Hematopoietic multipotent progenitor cell (in vitro differentiated cells): ENCODE data around the gene SASH1. TPM values are rescaled to one million over a fixed set of nuclear protein-coding genes. Genes with fewer than 3 reads are reported as not detected.

ENCODE experiments used
- DNase-seq, 3 donors: peaks; one replicate each; pipeline ENCODE4 v3.0.0-alpha.2; 2011 to 2015; ENCODE audit warnings: low read depth in 2 of 3, low spot score in 2 of 3
- total RNA-seq: library from RNA; depleted of rRNA; stranded (reverse); fragments of >200 nt; gene quantifications from one replicate; pipeline ENCODE4 v1.2.3, GENCODE V29; 2012

The SASH1 gene
- total RNA-seq, 1 donor: 0.27 TPM

DNA sequence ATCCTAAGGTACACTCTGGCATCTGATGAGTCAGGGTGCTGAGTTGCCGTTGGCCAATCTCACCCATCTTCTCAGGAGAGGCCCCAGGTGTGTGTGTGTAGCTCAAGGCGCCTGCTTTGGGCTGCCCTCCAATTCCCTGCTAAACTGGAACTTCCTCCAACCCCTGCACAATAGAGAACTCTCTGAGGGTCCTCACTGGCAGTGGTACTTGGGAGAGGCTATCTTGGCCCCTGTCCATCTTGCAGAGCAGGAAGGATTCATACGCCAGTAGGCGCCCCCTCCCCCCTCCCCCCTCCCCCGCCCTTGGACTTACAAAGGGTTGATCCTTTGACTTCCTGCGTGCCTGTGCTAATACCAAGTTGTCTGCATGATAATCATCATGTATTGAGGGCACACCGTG, 173.6 kb downstream of the SASH1 start:
- DNase-seq: no peak

- DNase-seq: no peak
These were observed 174.0 kb downstream of the SASH1 start for GRCh38 chr6:148516617-148517016.

DNA sequence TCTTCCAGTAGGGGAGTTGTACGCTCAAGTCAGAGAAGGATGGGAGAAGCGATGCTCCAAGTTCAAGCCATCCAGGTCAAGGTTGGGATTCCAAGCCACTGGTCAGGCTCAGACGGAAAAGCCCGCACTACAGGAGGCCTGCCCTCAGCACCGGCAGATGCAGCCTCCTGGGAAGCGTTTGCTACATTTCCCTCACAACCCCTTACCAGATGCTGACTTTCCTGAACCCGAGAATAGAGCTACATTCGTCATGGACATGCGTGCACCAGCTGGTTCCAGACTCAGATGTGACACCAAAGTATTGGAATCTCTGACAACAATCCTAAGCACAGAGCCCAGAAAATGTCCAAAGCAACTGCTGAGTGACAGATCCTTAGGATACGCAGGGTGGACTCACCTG, 174.8 kb downstream of the SASH1 start:
- DNase-seq: no peak

GRCh38 chr6:148518511-148519156, 176.0 kb downstream of the SASH1 start:
- no peak for DNase-seq

- DNase-seq: no peak
These were observed 177.6 kb downstream of the SASH1 start for GRCh38 chr6:148520109-148520841.

DNA sequence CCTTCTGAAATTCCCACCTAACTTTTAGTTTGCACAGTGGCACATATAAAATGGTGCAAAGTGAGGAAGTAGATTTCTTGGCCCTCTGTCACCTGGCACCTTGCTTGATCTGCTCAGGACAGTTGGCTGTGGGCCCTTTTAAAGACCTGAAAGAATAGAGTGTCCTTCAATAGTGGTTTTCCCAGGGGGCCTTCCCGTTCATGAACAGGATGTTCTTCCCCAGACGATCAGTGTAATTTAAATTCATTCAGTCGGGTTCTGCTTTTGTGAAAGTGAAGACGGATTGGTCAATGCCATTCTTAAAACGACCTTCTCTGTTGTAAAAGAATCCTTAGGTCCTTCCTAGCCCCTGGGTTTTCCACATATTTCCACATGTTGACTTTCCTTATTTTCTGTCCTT, 178.5 kb downstream of the SASH1 start:
- DNase-seq: no peak

GRCh38 chr6:148521586-148521985, 178.9 kb downstream of the SASH1 start:
- no peak for DNase-seq

DNA sequence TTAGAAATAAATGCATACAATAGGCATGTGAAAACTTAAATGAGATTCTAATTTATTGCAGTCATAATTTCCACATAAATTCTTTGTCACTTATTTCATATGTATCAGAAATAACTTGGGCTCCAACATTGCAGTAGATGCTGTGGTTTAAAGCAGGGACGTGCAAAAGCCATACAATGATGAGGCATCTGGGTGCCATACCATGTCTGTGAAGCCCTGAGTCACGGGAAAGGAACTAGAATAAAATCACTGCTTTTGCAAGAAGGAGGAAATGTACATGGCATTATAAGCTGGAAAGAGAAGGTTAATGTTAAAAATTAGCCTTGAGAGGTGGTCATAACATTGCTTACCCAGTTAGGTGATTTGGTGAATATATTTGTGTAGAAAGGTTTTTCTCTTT, 180.4 kb downstream of the SASH1 start:
- no peak for DNase-seq

DNA sequence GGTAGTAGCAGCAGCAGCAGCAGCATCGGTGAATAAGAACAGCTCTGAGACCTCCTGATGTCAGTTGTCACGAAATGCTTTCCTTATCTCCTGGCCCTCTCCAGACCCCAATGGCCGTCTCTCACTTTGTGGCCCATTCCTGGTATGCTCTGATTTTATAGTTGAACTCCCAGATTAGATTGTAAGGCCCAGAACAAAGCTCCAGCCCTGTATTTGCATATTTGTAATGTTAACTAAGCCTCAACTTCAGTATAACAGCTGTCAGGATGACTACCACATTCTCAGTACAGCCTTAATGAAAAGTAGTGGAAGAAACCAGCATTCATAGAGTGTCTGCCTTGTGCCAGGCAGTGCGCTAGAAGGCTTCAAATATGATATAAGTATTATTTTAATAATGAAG, 180.9 kb downstream of the SASH1 start:
- DNase-seq: no peak

- no peak for DNase-seq
These were observed 181.8 kb downstream of the SASH1 start for GRCh38 chr6:148524471-148524882.

DNA sequence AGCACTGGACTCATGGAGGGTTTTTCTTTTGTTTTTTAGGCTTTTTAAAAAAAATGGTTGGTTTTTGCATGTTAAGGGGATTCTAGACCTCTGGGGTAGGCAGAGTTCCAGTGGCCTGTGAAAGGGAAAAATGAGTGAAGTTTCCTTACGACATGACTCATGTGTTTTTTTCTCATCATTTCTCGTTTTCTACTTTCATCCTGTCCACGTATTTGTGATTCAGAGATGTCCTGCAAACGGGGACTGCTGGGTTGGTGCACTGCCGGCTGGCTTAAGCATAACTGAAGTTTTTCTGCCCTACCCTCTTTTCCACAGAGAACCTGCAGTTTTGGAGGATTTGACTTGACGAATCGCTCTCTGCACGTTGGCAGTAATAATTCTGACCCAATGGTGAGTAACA, 182.3 kb downstream of the SASH1 start:
- no peak for DNase-seq

DNA sequence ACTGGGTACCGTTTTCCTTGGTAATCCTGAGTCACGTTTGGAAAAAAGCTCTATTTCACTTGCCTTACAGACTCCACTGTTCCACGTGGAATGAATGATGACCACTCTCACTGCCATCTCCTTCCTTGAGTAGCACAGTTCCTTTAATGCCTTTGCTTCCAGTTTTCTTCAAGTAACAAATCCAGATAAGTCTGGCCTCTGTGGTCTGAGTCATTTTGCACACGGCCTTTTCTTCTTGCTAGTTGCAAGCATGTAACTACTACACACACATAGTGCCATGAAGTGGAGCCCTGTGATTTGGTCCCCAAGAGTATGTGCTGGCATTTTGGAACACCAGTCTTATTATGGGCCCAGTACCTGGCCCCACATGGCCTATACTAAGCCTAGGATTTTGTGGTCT, 182.8 kb downstream of the SASH1 start:
- DNase-seq: no peak

DNA sequence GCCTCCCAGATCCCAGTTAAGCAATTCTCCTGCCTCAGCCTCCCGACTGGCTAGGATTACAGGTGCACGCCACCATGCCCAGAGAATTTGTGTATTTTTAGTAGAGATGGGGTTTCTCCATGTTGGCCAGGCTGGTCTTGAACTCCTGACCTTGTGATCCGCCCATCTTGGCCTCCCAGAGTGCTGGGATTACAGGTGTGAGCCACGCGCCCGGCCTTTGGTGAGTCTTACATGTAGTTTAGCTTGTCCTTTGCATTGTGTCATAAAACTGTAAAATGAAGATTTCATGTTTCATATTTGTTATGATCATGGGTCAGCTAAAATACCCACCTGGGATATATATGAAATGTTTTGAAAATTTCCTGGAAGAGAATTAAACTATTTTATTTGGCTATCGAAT, 183.5 kb downstream of the SASH1 start:
- DNase-seq: no peak

DNA sequence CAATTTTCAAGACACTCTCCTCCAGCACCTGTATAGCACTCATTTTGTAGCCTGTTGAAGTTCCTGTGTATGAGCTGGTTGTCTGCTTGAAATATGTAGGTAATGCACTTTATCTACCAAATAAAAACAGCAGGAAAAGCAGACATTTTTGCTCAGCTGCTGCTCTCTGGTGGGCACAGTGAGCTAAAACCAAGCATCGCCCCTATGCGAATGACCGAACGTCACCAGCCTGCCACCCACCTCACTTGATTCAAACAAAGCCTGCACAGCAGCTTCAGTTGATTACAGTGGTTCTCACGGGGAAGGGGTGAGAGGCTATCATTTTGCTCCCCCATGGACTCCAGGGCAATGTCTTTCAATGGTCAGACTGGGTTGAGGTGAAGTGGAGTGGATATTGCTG, 185.7 kb downstream of the SASH1 start:
- peak in 1 of 3 donors; percentile 24 for DNase-seq

- DNase-seq: no peak
These were observed 186.4 kb downstream of the SASH1 start for GRCh38 chr6:148529010-148529409.

- peak in 2 of 3 donors; percentile 26 to 58 for DNase-seq
These were observed 187.8 kb downstream of the SASH1 start for GRCh38 chr6:148530394-148530953.

DNA sequence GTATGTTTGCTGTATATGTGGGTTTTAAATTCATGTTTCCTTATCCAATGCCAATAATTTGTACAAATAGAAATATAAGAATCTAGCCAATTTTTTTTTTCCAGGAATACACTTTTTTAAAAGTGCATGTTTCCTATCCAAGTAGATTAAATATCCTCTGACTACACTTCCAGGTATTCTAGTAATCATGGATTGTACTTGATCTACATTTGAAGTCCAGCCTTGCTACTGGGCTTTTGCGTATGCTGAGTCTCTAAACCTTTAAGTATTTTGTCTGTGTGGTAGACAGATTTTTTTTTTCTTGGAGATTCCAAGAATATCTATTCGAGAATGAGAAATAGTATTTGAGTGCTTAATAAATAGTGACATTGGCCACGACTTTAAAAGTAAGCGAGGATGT, 188.3 kb downstream of the SASH1 start:
- DNase-seq: no peak

GRCh38 chr6:148532698-148533097, 190.1 kb downstream of the SASH1 start:
- no peak for DNase-seq

DNA sequence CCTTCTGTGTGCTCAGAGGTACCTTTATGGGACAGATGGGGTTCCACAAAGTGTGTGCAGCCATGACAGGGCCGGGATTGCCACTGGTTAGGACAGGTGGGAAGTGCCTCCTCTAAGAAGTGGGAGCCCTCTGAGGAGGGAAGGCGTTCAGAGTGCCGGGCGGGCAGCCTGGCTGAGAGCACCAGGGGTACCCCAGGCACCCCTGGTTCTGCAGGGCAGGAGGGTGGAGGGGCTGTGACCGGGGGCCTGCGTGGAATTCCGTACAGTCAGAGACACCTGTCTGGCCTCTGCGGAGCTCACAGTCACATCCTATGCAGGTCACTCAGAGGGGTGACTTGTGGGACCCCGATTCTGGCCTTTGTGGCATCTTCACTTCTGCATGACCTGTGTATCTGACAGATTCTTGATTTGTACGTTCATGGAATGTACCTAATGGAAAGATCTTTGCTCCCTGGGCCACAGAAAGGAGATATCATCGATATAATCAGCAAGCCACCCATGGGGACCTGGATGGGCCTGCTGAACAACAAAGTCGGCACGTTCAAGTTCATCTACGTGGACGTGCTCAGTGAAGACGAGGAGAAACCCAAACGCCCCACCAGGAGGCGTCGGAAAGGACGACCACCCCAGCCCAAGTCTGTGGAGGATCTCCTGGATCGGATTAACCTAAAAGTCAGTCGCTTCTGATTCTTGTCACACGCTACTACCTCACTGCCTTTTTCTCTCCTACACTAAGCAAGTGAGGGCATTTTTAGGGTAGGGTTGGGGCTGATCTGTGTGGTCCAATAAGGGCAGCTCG, 190.9 kb downstream of the SASH1 start:
- DNase-seq: no peak

DNA sequence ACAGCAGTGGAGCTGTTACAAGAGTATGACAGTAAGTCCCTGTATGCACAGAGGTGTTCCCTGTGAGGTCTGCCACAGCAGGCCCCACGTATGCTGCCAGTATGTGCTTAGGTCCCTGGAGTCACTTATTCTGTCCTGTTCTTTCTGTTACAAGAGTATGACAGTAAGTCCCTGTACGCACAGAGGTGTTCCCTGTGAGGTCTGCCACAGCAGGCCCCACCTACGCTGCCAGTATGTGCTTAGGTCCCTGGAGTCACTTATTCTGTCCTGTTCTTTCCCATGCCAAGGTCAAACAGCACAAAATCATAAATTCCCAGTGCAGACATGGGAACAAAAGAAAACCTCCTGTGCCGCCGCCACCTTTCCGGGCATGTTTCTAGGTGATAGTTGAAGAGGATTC, 192.2 kb downstream of the SASH1 start:
- no peak for DNase-seq

DNA sequence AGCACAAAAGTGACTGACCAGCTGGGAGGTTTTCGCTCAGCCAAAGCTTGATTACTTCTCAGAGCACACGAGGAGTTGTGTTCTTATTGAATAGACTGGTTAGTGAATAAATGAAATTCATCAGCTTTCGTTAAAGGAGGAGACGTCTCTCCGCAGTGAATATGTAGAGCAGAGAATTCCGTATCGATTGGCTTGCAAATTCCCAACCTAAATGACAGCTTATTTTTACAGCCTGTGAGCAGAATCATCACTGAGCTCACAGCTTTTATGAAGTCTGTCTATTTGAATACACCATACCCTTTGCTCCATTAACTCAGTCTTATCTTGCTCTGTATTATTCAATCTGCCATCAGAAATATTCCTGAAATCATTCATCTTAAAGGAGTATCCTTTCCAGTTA, 192.7 kb downstream of the SASH1 start:
- DNase-seq: no peak
